Parathyroid adenoma (tissue), 2 donors: ENCODE results near the gene SMARCA2.

Experiments used
- H2AFZ ChIP-seq: fragments of 300-600 bp; sonication (generic); one replicate; pipeline ENCODE4 v1.7.0; 2017; ENCODE audit warnings: antibody characterized with exemption, mild to moderate bottlenecking
- H3K27ac ChIP-seq: fragments of 300-600 bp; sonication (generic); one replicate; pipeline ENCODE4 v1.7.0; 2017
- H3K27me3 ChIP-seq: fragments of 300-600 bp; sonication (generic); one replicate; pipeline ENCODE4 v1.7.0; 2017; ENCODE audit warnings: low read length; ENCODE audit not compliant: control insufficient read depth, insufficient read depth
- H3K36me3 ChIP-seq: fragments of 300-600 bp; sonication (generic); one replicate; pipeline ENCODE4 v1.7.0; 2017; ENCODE audit warnings: low read length; ENCODE audit not compliant: control insufficient read depth, insufficient read depth
- H3K4me1 ChIP-seq: fragments of 300-600 bp; sonication (generic); one replicate; pipeline ENCODE4 v1.7.0; 2017; ENCODE audit warnings: control low read depth
- H3K4me2 ChIP-seq: fragments of 300-600 bp; sonication (generic); one replicate; pipeline ENCODE4 v1.7.0; 2017; ENCODE audit warnings: low read length
- H3K4me3 ChIP-seq: fragments of 300-600 bp; sonication (generic); one replicate; pipeline ENCODE4 v1.7.0; 2017; ENCODE audit warnings: low read depth, low read length
- H3K79me2 ChIP-seq: fragments of 300-600 bp; sonication (generic); one replicate; pipeline ENCODE4 v1.7.0; 2017; ENCODE audit warnings: control low read depth
- H3K9ac ChIP-seq: fragments of 300-600 bp; sonication (generic); one replicate; pipeline ENCODE4 v1.7.0; 2017; ENCODE audit warnings: mild to moderate bottlenecking
- H3K9me3 ChIP-seq: fragments of 300-600 bp; sonication (generic); one replicate; pipeline ENCODE4 v1.7.0; 2017; ENCODE audit warnings: low read length; ENCODE audit not compliant: control insufficient read depth
- TF ChIP-seq, protein P1 (sequence below): fragments of 300-600 bp; sonication (generic); IDR thresholded peaks from one replicate; pipeline ENCODE4 v1.7.0; 2017; ENCODE audit warnings: antibody characterized with exemption, mild to moderate bottlenecking
- donor health status: primary hyperparathyroidism.

The SMARCA2 gene

DNA sequence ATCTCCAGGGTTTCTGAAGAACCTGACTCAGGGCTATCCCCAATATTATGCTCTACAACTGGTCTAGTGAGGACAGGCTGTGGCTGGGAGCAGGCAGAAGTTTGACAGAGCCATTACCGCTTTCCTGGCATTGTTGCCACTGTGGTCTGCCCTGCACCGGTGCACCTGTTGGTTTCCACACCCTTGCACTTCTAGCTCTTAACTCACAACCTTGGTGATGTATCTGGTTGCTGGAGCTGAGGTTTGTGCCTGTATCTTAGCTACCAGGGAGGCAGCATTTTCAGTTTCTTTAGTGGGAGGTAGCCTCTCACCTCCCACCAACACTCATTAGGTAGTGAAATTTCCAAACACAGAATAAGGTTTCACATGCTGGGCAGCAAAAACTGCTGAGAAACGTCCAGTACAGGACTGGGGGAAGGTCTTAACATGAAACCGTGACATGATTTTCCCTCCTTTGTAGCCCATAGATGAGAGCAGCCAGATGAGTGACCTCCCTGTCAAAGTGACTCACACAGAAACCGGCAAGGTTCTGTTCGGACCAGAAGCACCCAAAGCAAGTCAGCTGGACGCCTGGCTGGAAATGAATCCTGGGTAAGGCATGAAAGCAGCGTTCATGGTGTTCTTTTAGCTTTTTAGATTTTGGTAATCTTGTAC is 57.7 kb downstream of the SMARCA2 start:
- Histone ChIP-seq H3K4me1 (no peaks in the 10 kb centered on the region), H2AFZ (no peak overlapping the region), H3K36me3 (no peaks in the 10 kb centered on the region), H3K4me3 (no peak overlapping the region), H3K9ac (no peak overlapping the region), H3K27ac (no peak overlapping the region), H3K79me2 (no peaks in the 10 kb centered on the region), H3K27me3 (no peaks in the 10 kb centered on the region), H3K9me3 (no peaks in the 10 kb centered on the region), H3K4me2 (no peak overlapping the region)
- TF ChIP-seq, protein P1, sequence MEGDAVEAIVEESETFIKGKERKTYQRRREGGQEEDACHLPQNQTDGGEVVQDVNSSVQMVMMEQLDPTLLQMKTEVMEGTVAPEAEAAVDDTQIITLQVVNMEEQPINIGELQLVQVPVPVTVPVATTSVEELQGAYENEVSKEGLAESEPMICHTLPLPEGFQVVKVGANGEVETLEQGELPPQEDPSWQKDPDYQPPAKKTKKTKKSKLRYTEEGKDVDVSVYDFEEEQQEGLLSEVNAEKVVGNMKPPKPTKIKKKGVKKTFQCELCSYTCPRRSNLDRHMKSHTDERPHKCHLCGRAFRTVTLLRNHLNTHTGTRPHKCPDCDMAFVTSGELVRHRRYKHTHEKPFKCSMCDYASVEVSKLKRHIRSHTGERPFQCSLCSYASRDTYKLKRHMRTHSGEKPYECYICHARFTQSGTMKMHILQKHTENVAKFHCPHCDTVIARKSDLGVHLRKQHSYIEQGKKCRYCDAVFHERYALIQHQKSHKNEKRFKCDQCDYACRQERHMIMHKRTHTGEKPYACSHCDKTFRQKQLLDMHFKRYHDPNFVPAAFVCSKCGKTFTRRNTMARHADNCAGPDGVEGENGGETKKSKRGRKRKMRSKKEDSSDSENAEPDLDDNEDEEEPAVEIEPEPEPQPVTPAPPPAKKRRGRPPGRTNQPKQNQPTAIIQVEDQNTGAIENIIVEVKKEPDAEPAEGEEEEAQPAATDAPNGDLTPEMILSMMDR: no peak

DNA sequence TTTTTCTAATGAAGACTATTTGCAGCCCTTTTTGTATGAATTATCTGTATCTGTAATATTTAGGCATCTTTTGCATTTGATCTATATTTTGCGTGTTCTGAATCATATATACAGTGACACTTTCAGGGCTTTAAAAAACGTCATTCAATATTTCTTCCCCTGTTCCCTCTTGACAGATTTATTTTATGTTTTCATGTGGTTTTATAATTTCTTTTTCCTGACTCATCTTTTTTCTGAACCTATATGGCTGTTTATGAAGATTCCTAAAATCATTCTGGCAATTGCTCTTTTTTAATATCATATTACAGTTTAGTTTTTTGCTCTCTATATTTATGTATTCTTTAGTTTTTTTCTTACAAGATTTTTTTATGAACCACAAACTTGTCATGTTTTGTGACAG is 67.6 kb downstream of the SMARCA2 start:
- H3K9me3 ChIP-seq: no peaks in the 10 kb centered on the region
- no peaks in the 10 kb centered on the region for H3K36me3 ChIP-seq
- H3K9ac ChIP-seq: no peak overlapping the region
- no peaks in the 10 kb centered on the region for H3K27me3 ChIP-seq
- TF ChIP-seq, protein P1: no peak
- H3K4me2 ChIP-seq: no peak overlapping the region
- H3K79me2 ChIP-seq: no peaks in the 10 kb centered on the region
- H3K4me3 ChIP-seq: no peak overlapping the region
- no peaks in the 10 kb centered on the region for H3K4me1 ChIP-seq
- no peak overlapping the region for H3K27ac ChIP-seq
- H2AFZ ChIP-seq: no peak overlapping the region

DNA sequence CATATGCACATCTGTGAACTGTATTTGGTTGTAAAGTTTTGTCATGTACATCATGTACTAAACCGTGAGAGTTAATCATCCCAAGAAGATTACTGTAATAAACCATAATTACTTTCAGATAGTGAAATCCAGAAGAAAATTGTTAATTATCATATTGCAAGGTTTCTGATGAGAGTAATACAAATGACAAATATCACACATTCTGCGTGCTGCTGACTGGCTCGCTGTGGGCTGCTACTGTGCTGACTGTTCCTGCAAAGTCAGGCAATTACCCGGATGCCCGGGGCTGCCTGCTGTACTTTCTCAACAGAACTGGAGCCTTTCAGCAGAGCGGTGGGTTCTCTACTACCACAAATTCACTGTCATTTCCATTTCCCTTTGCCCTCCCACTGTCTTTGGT is 68.3 kb downstream of the SMARCA2 start:
- Histone ChIP-seq H3K27me3 (no peaks in the 10 kb centered on the region), H3K4me1 (no peaks in the 10 kb centered on the region), H3K9me3 (no peaks in the 10 kb centered on the region), H3K9ac (no peak overlapping the region), H3K27ac (no peak overlapping the region), H2AFZ (no peak overlapping the region), H3K79me2 (no peaks in the 10 kb centered on the region), H3K36me3 (no peaks in the 10 kb centered on the region), H3K4me3 (no peak overlapping the region), H3K4me2 (no peak overlapping the region)
- TF ChIP-seq, protein P1: no peak

DNA sequence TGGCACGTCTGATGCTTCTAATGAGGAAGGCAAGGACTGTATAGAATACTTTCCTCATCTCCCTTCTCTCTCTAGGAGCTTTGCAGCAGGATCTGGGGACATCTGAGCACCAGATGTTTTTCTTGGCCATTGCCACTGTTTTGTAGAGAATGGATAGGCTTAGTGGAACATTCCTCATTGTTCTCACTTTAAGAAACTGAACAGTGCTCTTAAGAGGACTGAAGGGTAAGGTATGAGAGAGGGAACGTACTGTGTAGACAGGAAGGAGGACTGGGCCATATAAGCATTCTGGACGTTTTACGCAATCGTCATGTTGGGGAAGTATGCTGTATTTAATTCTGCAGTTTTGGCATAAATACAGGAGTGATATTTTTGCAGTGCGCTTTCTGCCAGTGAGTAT is 70.6 kb downstream of the SMARCA2 start:
- no peak overlapping the region for H3K4me3 ChIP-seq
- no peaks in the 10 kb centered on the region for H3K9me3 ChIP-seq
- H3K4me1 ChIP-seq: no peaks in the 10 kb centered on the region
- TF ChIP-seq, protein P1: no peak
- H3K27me3 ChIP-seq: no peaks in the 10 kb centered on the region
- no peaks in the 10 kb centered on the region for H3K36me3 ChIP-seq
- no peak overlapping the region for H3K9ac ChIP-seq
- peaks cover 2% of the 10 kb centered on the region for H3K79me2 ChIP-seq
- no peak overlapping the region for H2AFZ ChIP-seq
- H3K4me2 ChIP-seq: no peak overlapping the region
- no peak overlapping the region for H3K27ac ChIP-seq

GRCh38 chr9:2086116-2086515 is 71.0 kb downstream of the SMARCA2 start:
- TF ChIP-seq, protein P1: no peak
- no peaks in the 10 kb centered on the region for H3K27me3 ChIP-seq
- no peaks in the 10 kb centered on the region for H3K9me3 ChIP-seq
- H3K36me3 ChIP-seq: no peaks in the 10 kb centered on the region
- H3K4me3 ChIP-seq: no peak overlapping the region
- H3K4me2 ChIP-seq: no peak overlapping the region
- H3K4me1 ChIP-seq: no peaks in the 10 kb centered on the region
- H3K79me2 ChIP-seq: peaks cover 2% of the 10 kb centered on the region
- no peak overlapping the region for H2AFZ ChIP-seq
- no peak overlapping the region for H3K9ac ChIP-seq
- H3K27ac ChIP-seq: no peak overlapping the region
